Measurements from ENCODE around the gene SLC16A6.

DNA sequence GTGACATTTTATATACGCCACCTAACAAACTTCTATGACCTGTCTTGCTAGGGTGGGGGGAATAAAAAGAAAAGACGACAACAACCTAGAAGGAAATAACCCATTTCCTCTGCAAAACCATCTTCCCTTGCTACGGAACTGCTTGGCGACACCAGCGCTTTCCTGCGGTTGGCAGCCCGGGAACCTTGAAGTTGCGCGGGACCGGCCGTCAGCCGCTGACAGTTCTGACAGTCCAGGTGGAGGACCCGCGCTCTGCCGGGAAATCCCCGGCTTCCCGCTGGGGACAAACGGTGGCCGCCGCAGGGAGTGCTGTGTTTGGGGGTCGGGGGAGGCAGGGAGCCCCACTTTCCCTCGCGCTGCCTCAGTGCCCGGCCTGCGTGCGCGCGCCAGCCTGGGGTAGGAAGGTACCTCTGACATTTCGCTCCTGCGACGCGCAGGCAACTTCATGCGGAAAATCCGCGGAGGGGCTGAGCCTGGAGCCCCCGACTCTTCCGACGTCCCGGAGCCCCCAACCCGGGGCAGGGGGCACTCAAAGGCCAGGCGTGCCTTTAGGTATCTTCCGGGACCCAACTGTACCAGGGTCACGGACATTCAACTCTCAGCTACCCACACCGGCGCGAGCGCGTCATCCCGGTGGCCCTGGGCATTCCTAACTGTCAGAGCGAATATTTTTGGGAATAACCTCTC is 516 bp downstream of the SLC16A6 start:
- no peak for TF ChIP-seq POLR2A (IDR thresholded peaks at IDR 0.05)
- TF ChIP-seq, protein P1, sequence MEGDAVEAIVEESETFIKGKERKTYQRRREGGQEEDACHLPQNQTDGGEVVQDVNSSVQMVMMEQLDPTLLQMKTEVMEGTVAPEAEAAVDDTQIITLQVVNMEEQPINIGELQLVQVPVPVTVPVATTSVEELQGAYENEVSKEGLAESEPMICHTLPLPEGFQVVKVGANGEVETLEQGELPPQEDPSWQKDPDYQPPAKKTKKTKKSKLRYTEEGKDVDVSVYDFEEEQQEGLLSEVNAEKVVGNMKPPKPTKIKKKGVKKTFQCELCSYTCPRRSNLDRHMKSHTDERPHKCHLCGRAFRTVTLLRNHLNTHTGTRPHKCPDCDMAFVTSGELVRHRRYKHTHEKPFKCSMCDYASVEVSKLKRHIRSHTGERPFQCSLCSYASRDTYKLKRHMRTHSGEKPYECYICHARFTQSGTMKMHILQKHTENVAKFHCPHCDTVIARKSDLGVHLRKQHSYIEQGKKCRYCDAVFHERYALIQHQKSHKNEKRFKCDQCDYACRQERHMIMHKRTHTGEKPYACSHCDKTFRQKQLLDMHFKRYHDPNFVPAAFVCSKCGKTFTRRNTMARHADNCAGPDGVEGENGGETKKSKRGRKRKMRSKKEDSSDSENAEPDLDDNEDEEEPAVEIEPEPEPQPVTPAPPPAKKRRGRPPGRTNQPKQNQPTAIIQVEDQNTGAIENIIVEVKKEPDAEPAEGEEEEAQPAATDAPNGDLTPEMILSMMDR (IDR thresholded peaks at IDR 0.05): no peak
